HCT116 (cell line): ENCODE measurements around the gene NFIB. TPM values are rescaled to one million over a fixed set of nuclear protein-coding genes. Genes with fewer than 3 reads are reported as not detected.

ENCODE experiments used
- ATAC-seq: fragments of 200-7000 bp; cut with Tn5 transposase; 2 replicates; pipeline ENCODE4 v1.9.1; 2020; ENCODE audit warnings: mild to moderate bottlenecking, moderate library complexity
- BruUV-seq: library from RNA; stranded (reverse); fragments of 400-500 nt; replicated peaks from 2 replicates; lab custom pipeline; 2021; lab: Mats Ljungman, UMichigan
- CTCF ChIA-PET: fragments of 300-600 bp; sonication (Branson Sonifier 250); formaldehyde crosslinking; loops from one replicate; lab custom pipeline; 2021; ENCODE audit warnings: antibody characterized with exemption; lab: Charles Lee
- POLR2A ChIA-PET: fragments of 300-600, 350-600 bp; sonication (Branson Sonifier 250); formaldehyde crosslinking; loops from one replicate; lab custom pipeline; 2021; ENCODE audit warnings: antibody characterized with exemption; lab: Charles Lee
- RAD21 ChIA-PET, 2 experiments: fragments of 300-600 bp; sonication (Branson Sonifier 250); formaldehyde crosslinking; loops; one replicate each; lab custom pipeline; 2023; ENCODE audit warnings: low total read pairs in 2 of 2; ENCODE audit not compliant: uncharacterized antibody in 2 of 2, unreplicated experiment in 2 of 2, low non-redundant PET in 1 of 2; lab: Charles Lee
- DNase-seq: peaks from one replicate; pipeline ENCODE4 v3.0.0-alpha.2; 2010; ENCODE audit warnings: low read depth, low spot score
- H2AFZ ChIP-seq: fragments of 200-600 bp; shearing (Covaris generic), sonication (generic); 2 replicates; pipeline ENCODE4 v1.6.1; 2017; ENCODE audit warnings: low read depth, mixed run types, mixed read lengths, antibody characterized with exemption, low read length; ENCODE audit not compliant: poor library complexity, severe bottlenecking
- H3K27ac ChIP-seq: 2 replicates; pipeline ENCODE4 v1.5.1; 2012; ENCODE audit warnings: low read depth, low read length
- H3K27me3 ChIP-seq: fragments of 200-600 bp; sonication (generic); 2 replicates; pipeline ENCODE4 v1.6.1; 2016; ENCODE audit warnings: mixed run types, low read length, mixed read lengths; ENCODE audit not compliant: insufficient read depth
- H3K36me3 ChIP-seq, 2 experiments: fragments of 200-500 bp in 1 of 2; fragments of 200-600 bp in 1 of 2; sonication (Bioruptor generic) in 1 of 2; sonication (generic) in 1 of 2; 2 replicates each; pipeline versions ENCODE4 v1.5.1 to v1.6.1; 2014 to 2016; ENCODE audit warnings: low read length in 2 of 2, inconsistent platforms in 1 of 2, mixed read lengths in 1 of 2, mixed run types in 1 of 2; ENCODE audit not compliant: insufficient read depth in 2 of 2, control insufficient read depth in 1 of 2
- H3K4me1 ChIP-seq, 2 experiments: fragments of 200-600 bp in 1 of 2; sonication (generic) in 1 of 2; 2 replicates each; pipeline versions ENCODE4 v1.5.1 to v1.6.1; 2012 to 2017; ENCODE audit warnings: low read length in 2 of 2, inconsistent platforms in 1 of 2, mild to moderate bottlenecking in 1 of 2, mixed read lengths in 1 of 2, mixed run types in 1 of 2, moderate library complexity in 1 of 2; ENCODE audit not compliant: insufficient read depth in 2 of 2, control insufficient read depth in 1 of 2
- H3K4me2 ChIP-seq: fragments of 200-600 bp; sonication (generic); 2 replicates; pipeline ENCODE4 v1.6.1; 2017; ENCODE audit warnings: mixed run types, low read length, mixed read lengths
- H3K4me3 ChIP-seq, 2 experiments: fragments of 200-600 bp in 1 of 2; sonication (generic) in 1 of 2; replicated peaks in 1 of 2; 2 replicates each; pipeline ENCODE4 v1.5.1; 2011 to 2016; ENCODE audit warnings: low read length in 2 of 2, control low read depth in 1 of 2, low read depth in 1 of 2, mild to moderate bottlenecking in 1 of 2, mixed read lengths in 1 of 2, mixed run types in 1 of 2
- H3K79me2 ChIP-seq: fragments of 200-600 bp; sonication (generic); 2 replicates; pipeline ENCODE4 v1.6.1; 2017; ENCODE audit warnings: mild to moderate bottlenecking, mixed run types, low read length, moderate library complexity, mixed read lengths; ENCODE audit not compliant: insufficient read depth
- H3K9ac ChIP-seq: fragments of 200-600 bp; sonication (generic); 2 replicates; pipeline ENCODE4 v1.6.1; 2016; ENCODE audit warnings: low read length, mixed read lengths
- H3K9me2 ChIP-seq: fragments of 200-600 bp; sonication (generic), shearing (Covaris generic); 2 replicates; pipeline ENCODE4 v1.6.1; 2017; ENCODE audit warnings: mixed run types, mild to moderate bottlenecking, moderate library complexity; ENCODE audit not compliant: insufficient read depth
- H3K9me3 ChIP-seq, 2 experiments: fragments of 200-500 bp in 1 of 2; fragments of 200-600 bp in 1 of 2; sonication (Bioruptor generic) in 1 of 2; sonication (generic) in 1 of 2; 2 replicates each; pipeline ENCODE4 v1.6.1; 2014 to 2017; ENCODE audit warnings: low read length in 2 of 2, mixed read lengths in 2 of 2, inconsistent platforms in 1 of 2, low read depth in 1 of 2, mild to moderate bottlenecking in 1 of 2, mixed run types in 1 of 2, moderate library complexity in 1 of 2; ENCODE audit not compliant: control insufficient read depth in 1 of 2, insufficient read depth in 1 of 2
- H4K20me1 ChIP-seq: fragments of 200-600 bp; sonication (generic), shearing (Covaris generic); 2 replicates; pipeline ENCODE4 v1.6.1; 2017; ENCODE audit warnings: mixed run types, mild to moderate bottlenecking, moderate library complexity; ENCODE audit not compliant: insufficient read depth
- CBX3 ChIP-seq: IDR thresholded peaks from 2 replicates; pipeline ENCODE4 v1.6.1; 2012; ENCODE audit warnings: low read depth
- CEBPB ChIP-seq: IDR thresholded peaks from 2 replicates; pipeline ENCODE4 v1.6.1; 2012; ENCODE audit warnings: low read depth
- EZH2 ChIP-seq: fragments of 200-600 bp; sonication (generic); IDR thresholded peaks from 2 replicates; pipeline ENCODE4 v1.6.1; 2017; ENCODE audit warnings: antibody characterized with exemption, mixed run types
- EZH2phosphoT487 ChIP-seq: fragments of 200-600 bp; IDR thresholded peaks from 2 replicates; pipeline ENCODE4 v1.6.1; 2018; ENCODE audit warnings: antibody characterized with exemption, borderline replicate concordance
- POLR2AphosphoS5 ChIP-seq: IDR thresholded peaks from 2 replicates; pipeline ENCODE4 v1.6.1; 2011; ENCODE audit warnings: mild to moderate bottlenecking, low read depth, low read length, moderate library complexity
- RAD21 ChIP-seq: IDR thresholded peaks from 2 replicates; pipeline ENCODE4 v1.6.1; 2012; ENCODE audit warnings: low read depth, mild to moderate bottlenecking
- REST ChIP-seq: IDR thresholded peaks from 2 replicates; pipeline ENCODE4 v1.6.1; 2012; ENCODE audit warnings: low read depth
- SIN3A ChIP-seq: IDR thresholded peaks from 2 replicates; pipeline ENCODE4 v1.6.1; 2012; ENCODE audit warnings: low read depth
- SP1 ChIP-seq: IDR thresholded peaks from 2 replicates; pipeline ENCODE4 v1.6.1; 2012; ENCODE audit warnings: low read depth
- SRF ChIP-seq: IDR thresholded peaks from 2 replicates; pipeline ENCODE4 v1.6.1; 2012; ENCODE audit warnings: low read depth
- TCF7L2 ChIP-seq: IDR thresholded peaks from 2 replicates; pipeline ENCODE4 v1.7.0; 2011; ENCODE audit warnings: borderline replicate concordance, inconsistent platforms; ENCODE audit not compliant: insufficient read depth, insufficient read length; ENCODE audit errors: extremely low read depth
- YY1 ChIP-seq: IDR thresholded peaks from 2 replicates; pipeline ENCODE4 v1.6.1; 2011; ENCODE audit warnings: low read length, low read depth, moderate library complexity, mild to moderate bottlenecking; ENCODE audit not compliant: insufficient replicate concordance; ENCODE audit errors: extremely low read depth
- ZNF274 ChIP-seq: fragments of 200-500 bp; sonication (Bioruptor generic); IDR thresholded peaks from 2 replicates; pipeline ENCODE4 v1.6.1; 2014; ENCODE audit warnings: mild to moderate bottlenecking, low read depth, low read length, inconsistent platforms
- intact Hi-C: fragments of 100-400 bp; cut with micrococcal nuclease; formaldehyde crosslinking; loops from 2 replicates; pipeline ENCODE4 v1.10.0; 2022
- total RNA-seq: library from RNA; stranded (reverse); gene quantifications from one replicate; pipeline ENCODE4 v1.2.1, GENCODE V29; 2021; ENCODE audit not compliant: unreplicated experiment

The NFIB gene
- total RNA-seq, 1 experiment from 2014 or later = 6.6 TPM

- Histone ChIP-seq H3K27ac (no peak overlapping the region), H3K4me1 (peaks cover 9 to 10% of the 10 kb centered on the region in 2 experiments; a peak in 2 of 4 replicates), H3K9ac (no peak overlapping the region), H3K79me2 (no peaks in the 10 kb centered on the region), H3K4me2 (no peak overlapping the region), H2AFZ (no peak overlapping the region), H3K27me3 (no peaks in the 10 kb centered on the region), H3K36me3 (no peaks in the 10 kb centered on the region), H4K20me1 (no peaks in the 10 kb centered on the region)
- ATAC-seq (no peak), DNase-seq (no peak)
- no TSS peak for BruUV-seq
- intact Hi-C loops = no loop called here
- ChIA-PET POLR2A (no interaction called here), RAD21 (no interaction called here), CTCF (no interaction called here)
- TF ChIP-seq SP1 = no peak
- TF ChIP-seq EZH2 = no peak
- no peak for TF ChIP-seq CEBPB
- TF ChIP-seq, all 23 proteins: peak for 0
- no peaks in the 10 kb centered on the region for H3K9me3 ChIP-seq
- no peaks in the 10 kb centered on the region for H3K9me2 ChIP-seq
- no peak overlapping the region for H3K4me3 ChIP-seq
Observed at GRCh38 chr9:14246951-14247350, 67.0 kb downstream of the NFIB start.

- Histone ChIP-seq H3K27ac (no peak overlapping the region), H3K79me2 (no peaks in the 10 kb centered on the region), H3K36me3 (no peaks in the 10 kb centered on the region), H3K4me1 (peaks cover 1 to 4% of the 10 kb centered on the region in 2 experiments; a peak in 2 of 4 replicates), H3K4me2 (no peak overlapping the region), H3K4me3 (no peak overlapping the region), H2AFZ (no peak overlapping the region), H4K20me1 (no peaks in the 10 kb centered on the region), H3K9me3 (no peaks in the 10 kb centered on the region), H3K9me2 (no peaks in the 10 kb centered on the region), H3K9ac (no peak overlapping the region), H3K27me3 (no peaks in the 10 kb centered on the region)
- ChIA-PET POLR2A (no interaction called here), RAD21 (no interaction called here), CTCF (no interaction called here)
- BruUV-seq = no TSS peak
- no peak for TF ChIP-seq TCF7L2
- no peak for TF ChIP-seq ZNF274
- no peak for TF ChIP-seq CEBPB
- no peak for TF ChIP-seq SRF
- no peak for TF ChIP-seq SIN3A
- TF ChIP-seq YY1 = no peak
- TF ChIP-seq POLR2AphosphoS5 = no peak
- TF ChIP-seq EZH2phosphoT487 = no peak
- no peak for TF ChIP-seq RAD21
- TF ChIP-seq SP1 = no peak
- no peak for TF ChIP-seq REST
- TF ChIP-seq CBX3 = no peak
- intact Hi-C loops = no loop called here
- no peak for DNase-seq
- ATAC-seq = no peak
Observed at GRCh38 chr9:14245901-14246525, 67.9 kb downstream of the NFIB start.
